Activated B cell treated with CpG ODN at 0.5 μM for 24 hours (primary cell): ENCODE data around the gene VARS1. TPM values are rescaled to one million over a fixed set of nuclear protein-coding genes. Genes with fewer than 3 reads are reported as not detected.

Experiments used
- ATAC-seq: fragments of 200-7000 bp; cut with Tn5 transposase; one replicate; pipeline ENCODE4 v1.10.0; 2021; ENCODE audit warnings: low read depth, mild to moderate bottlenecking, moderate library complexity
- CTCF ChIA-PET: fragments of 350-600 bp; sonication (Branson Sonifier 250); formaldehyde crosslinking; loops from one replicate; lab custom pipeline; 2021; ENCODE audit warnings: antibody characterized with exemption; lab: Charles Lee
- POLR2A ChIA-PET: fragments of 350-600 bp; sonication (Branson Sonifier 250); formaldehyde crosslinking; loops from one replicate; lab custom pipeline; 2021; ENCODE audit warnings: antibody characterized with exemption; lab: Charles Lee
- DNase-seq: peaks from one replicate; pipeline ENCODE4 v3.0.0; 2022
- H3K27ac Mint-ChIP-seq: one replicate; pipeline ENCODE4 v1.8.0; 2020; ENCODE audit warnings: mixed read lengths
- H3K27me3 Mint-ChIP-seq: one replicate; pipeline ENCODE4 v1.8.0; 2021; ENCODE audit warnings: mixed read lengths
- H3K36me3 Mint-ChIP-seq: one replicate; pipeline ENCODE4 v1.8.0; 2021; ENCODE audit warnings: low read depth, mixed read lengths
- H3K4me1 Mint-ChIP-seq: one replicate; pipeline ENCODE4 v1.8.0; 2021; ENCODE audit warnings: mixed read lengths
- H3K4me3 Mint-ChIP-seq: one replicate; pipeline ENCODE4 v1.8.0; 2020; ENCODE audit warnings: mild to moderate bottlenecking, mixed read lengths
- H3K9me3 Mint-ChIP-seq: one replicate; pipeline ENCODE4 v1.8.0; 2020; ENCODE audit warnings: mixed read lengths
- intact Hi-C: fragments of 100-400 bp; cut with micrococcal nuclease; formaldehyde crosslinking; loops from one replicate; pipeline ENCODE4 v1.15.1; 2024
- total RNA-seq: library from RNA; stranded (reverse); gene quantifications from 2 replicates; pipeline ENCODE4 v1.2.3, GENCODE V29; 2022
- TF ChIP-seq, protein P1 (sequence below): fragments of 200-600 bp; IDR thresholded peaks from one replicate; pipeline ENCODE4 v1.8.0; 2022; ENCODE audit warnings: antibody characterized with exemption, mild to moderate bottlenecking

The VARS1 gene
- total RNA-seq, 1 donor from 2014 or later, result 140 TPM

DNA sequence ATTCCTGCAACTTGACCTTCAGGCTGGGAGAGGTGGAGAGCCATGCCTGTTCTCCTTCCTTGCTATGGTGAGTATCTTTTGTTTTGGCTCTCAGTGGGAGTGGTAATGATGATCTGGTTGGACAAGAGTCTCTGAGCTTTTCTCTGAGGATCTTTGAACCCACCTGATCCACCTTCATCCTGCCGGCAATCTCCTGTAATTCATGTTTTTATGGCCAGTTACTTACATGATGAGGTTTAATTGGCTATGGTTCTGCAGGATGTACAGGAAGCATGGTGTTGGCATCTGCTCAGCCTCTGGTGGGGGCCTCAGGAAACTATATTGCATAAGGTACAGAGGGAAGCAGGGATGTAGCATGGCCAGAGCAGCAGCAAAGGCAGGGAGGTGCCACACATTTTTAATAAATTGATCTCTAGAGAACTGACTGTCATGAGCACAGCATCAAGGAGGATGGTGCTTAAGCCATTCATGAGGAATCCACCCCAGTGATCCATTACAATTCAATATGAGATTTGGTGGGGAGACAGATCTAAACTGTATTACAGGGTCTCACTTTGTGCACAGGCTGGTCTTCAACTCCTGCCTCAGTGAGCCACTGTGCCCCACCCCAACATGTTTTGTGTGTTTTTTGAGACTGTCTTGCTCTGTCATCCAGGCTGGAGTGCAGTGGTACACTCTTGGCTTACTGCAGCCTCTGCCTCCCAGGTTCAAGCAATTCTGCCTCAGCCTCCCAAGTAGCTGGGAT is 42.0 kb upstream of the VARS1 start:
- H3K27ac Mint-ChIP-seq, result peak overlapping the region; percentile 98
- CTCF ChIA-PET, result no interaction called here
- H3K9me3 Mint-ChIP-seq, result no peaks in the 10 kb centered on the region
- POLR2A ChIA-PET, result interaction anchor here (0.5 to 9.9 kb wide), 11 partner anchors 10 to 339 kb away, joined by 3 to 133 read pairs (median 4); partner anchors contain the start of genes CSNK2B, DXO, GPANK1 and HSPA1B
- no peak for DNase-seq
- intact Hi-C loops, result no loop called here
- H3K36me3 Mint-ChIP-seq, result peaks cover 66% of the 10 kb centered on the region
- TF ChIP-seq, protein P1, sequence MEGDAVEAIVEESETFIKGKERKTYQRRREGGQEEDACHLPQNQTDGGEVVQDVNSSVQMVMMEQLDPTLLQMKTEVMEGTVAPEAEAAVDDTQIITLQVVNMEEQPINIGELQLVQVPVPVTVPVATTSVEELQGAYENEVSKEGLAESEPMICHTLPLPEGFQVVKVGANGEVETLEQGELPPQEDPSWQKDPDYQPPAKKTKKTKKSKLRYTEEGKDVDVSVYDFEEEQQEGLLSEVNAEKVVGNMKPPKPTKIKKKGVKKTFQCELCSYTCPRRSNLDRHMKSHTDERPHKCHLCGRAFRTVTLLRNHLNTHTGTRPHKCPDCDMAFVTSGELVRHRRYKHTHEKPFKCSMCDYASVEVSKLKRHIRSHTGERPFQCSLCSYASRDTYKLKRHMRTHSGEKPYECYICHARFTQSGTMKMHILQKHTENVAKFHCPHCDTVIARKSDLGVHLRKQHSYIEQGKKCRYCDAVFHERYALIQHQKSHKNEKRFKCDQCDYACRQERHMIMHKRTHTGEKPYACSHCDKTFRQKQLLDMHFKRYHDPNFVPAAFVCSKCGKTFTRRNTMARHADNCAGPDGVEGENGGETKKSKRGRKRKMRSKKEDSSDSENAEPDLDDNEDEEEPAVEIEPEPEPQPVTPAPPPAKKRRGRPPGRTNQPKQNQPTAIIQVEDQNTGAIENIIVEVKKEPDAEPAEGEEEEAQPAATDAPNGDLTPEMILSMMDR, result no peak
- H3K4me3 Mint-ChIP-seq, result peak overlapping the region; percentile 99
- ATAC-seq, result no peak
- H3K4me1 Mint-ChIP-seq, result peaks cover 56% of the 10 kb centered on the region
- H3K27me3 Mint-ChIP-seq, result no peaks in the 10 kb centered on the region

DNA sequence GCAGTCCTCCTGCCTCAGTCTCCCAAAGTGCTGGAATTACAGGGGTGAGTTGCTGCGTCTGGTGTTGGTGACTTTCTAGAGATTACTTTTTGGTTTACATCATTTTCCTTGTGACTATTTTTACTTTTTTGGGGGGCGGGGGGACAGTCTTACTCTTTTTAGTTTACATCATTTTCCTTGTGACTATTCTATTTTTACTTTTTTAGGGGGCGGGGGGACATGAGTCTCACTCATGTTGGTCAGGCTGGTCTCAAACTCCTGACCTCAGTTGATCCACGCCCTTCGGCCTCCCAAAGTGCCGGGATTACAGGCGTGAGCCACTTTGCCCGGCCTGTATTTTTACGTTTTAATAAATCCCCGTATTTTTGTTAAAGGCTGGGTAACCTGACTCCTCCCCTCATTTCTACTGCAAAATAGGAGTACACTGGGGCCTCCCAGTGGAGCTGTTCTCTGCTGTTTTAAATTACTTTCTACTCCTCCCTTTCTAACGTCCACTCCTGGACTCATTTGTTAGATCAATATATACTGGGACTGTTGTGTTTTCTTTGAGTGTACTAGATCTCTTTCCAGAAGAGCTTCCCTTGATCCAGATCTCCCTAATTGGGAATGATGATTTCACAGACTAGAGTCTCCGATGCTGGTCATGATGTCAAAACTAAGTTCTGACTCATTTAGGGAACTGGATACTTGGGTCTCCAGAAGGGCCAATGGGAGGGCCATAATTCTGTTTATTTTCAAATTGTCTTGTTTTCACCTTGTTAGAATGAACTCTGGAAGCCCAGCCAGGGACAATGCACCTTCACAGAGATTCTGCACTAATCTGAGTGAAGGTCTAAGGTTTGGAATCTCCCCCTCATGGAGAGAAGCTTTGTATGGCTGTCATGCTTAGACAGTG is 41.2 kb upstream of the VARS1 start:
- H3K4me1 Mint-ChIP-seq, result peaks cover 57% of the 10 kb centered on the region
- POLR2A ChIA-PET, result interaction anchor here (0.5 to 9.9 kb wide), 15 partner anchors 7 to 1236 kb away, joined by 3 to 133 read pairs (median 6); partner anchors contain the start of genes C6orf47, CLIC1, DDAH2 and DDX39B
- no peaks in the 10 kb centered on the region for H3K9me3 Mint-ChIP-seq
- no peak for ATAC-seq
- peak overlapping the region; percentile 98 for H3K27ac Mint-ChIP-seq
- TF ChIP-seq, protein P1, result no peak
- peak overlapping the region; percentile 99 for H3K4me3 Mint-ChIP-seq
- intact Hi-C loops, result no loop called here
- peaks cover 62% of the 10 kb centered on the region for H3K36me3 Mint-ChIP-seq
- CTCF ChIA-PET, result interaction anchor here (1.1 kb wide), 1 partner anchor 27 kb away, joined by 4 read pairs; the partner anchor contains the start of gene NEU1
- no peaks in the 10 kb centered on the region for H3K27me3 Mint-ChIP-seq
- no peak for DNase-seq

DNA sequence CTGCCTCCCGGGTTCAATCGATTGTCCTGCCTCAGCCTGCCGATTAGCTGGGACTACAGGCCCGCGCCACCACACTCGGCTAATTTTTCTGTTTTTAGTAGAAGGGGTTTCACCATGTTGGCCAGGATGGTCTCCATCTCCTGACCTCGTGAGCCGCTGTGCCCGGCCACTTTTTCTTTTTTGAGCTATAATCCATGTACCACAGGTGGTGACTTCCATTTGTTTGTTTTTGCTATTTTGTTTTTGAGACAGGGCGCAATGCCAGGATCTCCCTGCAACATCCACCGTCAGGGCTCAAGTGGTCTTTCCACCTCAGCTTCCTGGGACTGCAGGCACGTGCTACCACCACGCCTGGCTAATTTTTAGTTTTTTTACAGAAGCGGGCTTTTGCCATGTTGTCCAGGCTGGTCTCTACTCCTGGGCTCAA is 40.5 kb upstream of the VARS1 start:
- intact Hi-C loops, result no loop called here
- Mint-ChIP-seq H3K4me1 (peaks cover 59% of the 10 kb centered on the region), H3K4me3 (peak overlapping the region; percentile 99), H3K27ac (peak overlapping the region; percentile 98), H3K27me3 (no peaks in the 10 kb centered on the region), H3K9me3 (no peaks in the 10 kb centered on the region), H3K36me3 (peaks cover 59% of the 10 kb centered on the region)
- DNase-seq (no peak), ATAC-seq (no peak)
- TF ChIP-seq, protein P1, result no peak
- CTCF ChIA-PET, result interaction anchor here (1.1 kb wide), 2 partner anchors 27 to 285 kb away, joined by 4 read pairs; partner anchors contain the start of gene NEU1
- POLR2A ChIA-PET, result interaction anchor here (0.6 to 9.9 kb wide), 25 partner anchors 8 to 1940 kb away, joined by 3 to 133 read pairs (median 4); partner anchors contain the start of genes C6orf47, CLIC1, DDAH2 and DDX39B

DNA sequence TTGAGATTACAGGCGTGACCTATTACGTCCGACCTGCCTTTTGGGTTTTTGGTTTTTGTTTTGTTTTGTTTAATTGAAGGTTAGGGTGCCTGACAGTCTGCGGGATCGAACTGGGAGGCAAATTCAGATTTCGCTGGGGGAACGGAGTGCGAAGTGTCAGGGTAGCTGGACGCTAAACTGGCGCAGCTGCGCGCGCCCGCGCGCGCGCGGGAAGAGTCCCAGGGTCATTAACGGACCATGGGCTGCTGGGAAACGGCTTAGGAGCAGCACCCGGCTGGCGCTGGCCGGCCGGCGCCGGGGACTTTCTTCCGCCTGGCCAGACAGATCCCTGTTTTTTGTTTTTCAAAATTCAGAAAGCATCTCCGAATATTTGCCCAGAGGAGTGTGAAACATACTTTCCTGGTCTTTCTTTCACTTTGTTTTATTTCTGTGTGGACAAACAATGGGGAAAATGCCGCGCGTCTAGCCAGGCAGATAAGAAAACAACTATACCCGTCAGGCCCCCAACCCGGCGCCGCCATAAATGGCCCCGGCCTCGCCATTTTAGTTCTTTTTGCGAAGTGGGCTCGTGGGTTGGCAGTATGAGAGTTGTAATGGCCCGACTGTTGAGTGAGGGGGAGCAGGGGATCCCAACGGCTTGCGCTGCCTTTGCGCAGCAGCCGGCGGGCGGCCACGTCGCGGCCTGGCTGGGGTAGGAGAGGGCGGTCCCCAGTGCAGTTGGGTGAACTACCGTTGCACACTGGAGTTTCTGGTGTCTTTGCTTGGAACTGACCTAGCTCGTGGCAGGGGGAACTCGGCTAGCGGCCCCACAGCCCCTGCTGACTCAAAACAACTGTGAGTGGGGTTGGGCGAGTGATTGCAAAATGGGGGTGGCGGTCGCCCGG is 39.1 kb upstream of the VARS1 start:
- peaks cover 71% of the 10 kb centered on the region for H3K4me1 Mint-ChIP-seq
- peak overlapping the region; percentile 99 for H3K4me3 Mint-ChIP-seq

More for the DNA sequence above, 39.1 kb upstream of the VARS1 start:
- ATAC-seq (peak; percentile 62), DNase-seq (peak; percentile 75)
- peak overlapping the region; percentile 98 for H3K27ac Mint-ChIP-seq
- TF ChIP-seq, protein P1, result no peak
- no peaks in the 10 kb centered on the region for H3K27me3 Mint-ChIP-seq
- ChIA-PET CTCF (interaction anchor here (1.5 to 3.3 kb wide), 2 partner anchors 105 to 237 kb away, joined by 3 to 17 read pairs; no protein-coding TSS in a partner anchor), POLR2A (interaction anchor here (0.6 to 9.9 kb wide), 31 partner anchors 9 to 1768 kb away, joined by 3 to 133 read pairs (median 5); partner anchors contain the start of genes ABHD16A, ATF6B, BAG6 and C6orf47)
- H3K9me3 Mint-ChIP-seq, result no peaks in the 10 kb centered on the region
- intact Hi-C loops, result loop anchor here (1.0 to 2.0 kb wide), 7 partner anchors 29 to 287 kb away; partner anchors contain the start of genes BAG6, NFKBIL1 and VARS1
- peaks cover 44% of the 10 kb centered on the region for H3K36me3 Mint-ChIP-seq
